Transverse colon (tissue), 4 donors: ENCODE results near the gene PTPN18. TPM values are rescaled to one million over a fixed set of nuclear protein-coding genes. Genes with fewer than 3 reads are reported as not detected.
"Not testable (repeated sequence)": the region's sequence is repeated elsewhere in the genome, so short reads cannot be mapped to it uniquely, and the experiment has no call there.

ENCODE experiments used
- DNase-seq: peaks from one replicate; pipeline ENCODE4 v3.0.0-alpha.2; 2019
- H3K27ac ChIP-seq, 4 donors: fragments of 200-600 bp; sonication (generic); 2 replicates each; pipeline ENCODE4 v1.5.1; 2016 to 2018; ENCODE audit warnings: inconsistent platforms in 4 of 4
- H3K27me3 ChIP-seq: fragments of 200-600 bp; sonication (generic); 2 replicates; pipeline ENCODE4 v1.5.1; 2017; ENCODE audit warnings: inconsistent platforms
- H3K36me3 ChIP-seq, 4 donors: fragments of 200-600 bp; sonication (generic); 2 replicates each; pipeline ENCODE4 v1.5.1; 2017 to 2019; ENCODE audit warnings: inconsistent platforms in 4 of 4
- H3K4me1 ChIP-seq, 4 donors: fragments of 200-600 bp; sonication (generic); 2 replicates each; pipeline ENCODE4 v1.5.1; 2017 to 2020; ENCODE audit warnings: inconsistent platforms in 4 of 4
- H3K4me3 ChIP-seq, 4 donors: fragments of 200-600 bp; sonication (generic); 1 replicate in 1 of 4; 2 replicates in 3 of 4; pipeline versions ENCODE4 v1.5.1 to v1.6.1; 2017 to 2019; ENCODE audit warnings: inconsistent platforms in 4 of 4
- H3K9me3 ChIP-seq, 2 donors: fragments of 200-600 bp; sonication (generic); 2 replicates each; pipeline ENCODE4 v1.5.1; 2017 to 2019; ENCODE audit warnings: inconsistent platforms in 2 of 2
- CTCF ChIP-seq, 5 experiments: fragments of 200-600 bp in 3 of 5; fragments of 450-650 bp in 2 of 5; sonication (generic) in 3 of 5; IDR thresholded peaks; 1 replicate in 2 of 5; 2 replicates in 3 of 5; pipeline ENCODE4 v1.5.1; 2016 to 2017; ENCODE audit warnings: antibody characterized with exemption in 5 of 5, inconsistent platforms in 3 of 5, mild to moderate bottlenecking in 2 of 5, moderate library complexity in 1 of 5
- EP300 ChIP-seq: sonication (generic); formaldehyde crosslinking; IDR thresholded peaks from one replicate; pipeline ENCODE4 v1.6.1; 2017; ENCODE audit warnings: antibody characterized with exemption, low read depth
- POLR2A ChIP-seq: fragments of 450-650 bp; IDR thresholded peaks from one replicate; pipeline ENCODE4 v1.6.1; 2016; ENCODE audit warnings: antibody characterized with exemption, mild to moderate bottlenecking, moderate library complexity
- POLR2AphosphoS5 ChIP-seq, 3 donors: sonication (generic); formaldehyde crosslinking; IDR thresholded peaks; one replicate each; pipeline ENCODE4 v1.6.1; 2016; ENCODE audit warnings: antibody characterized with exemption in 3 of 3
- WGBS, 2 donors: methylation state at CpG; one replicate each; pipeline ENCODE4 v1.1.5; 2018; ENCODE audit warnings: low coverage in 1 of 2; 5-methylcytosine and 5-hydroxymethylcytosine counted together
- in situ Hi-C, 4 donors: fragments of 200-750 bp; cut with MboI; loops; one replicate each; pipeline versions ENCODE4 v1.15.0 to v1.15.1; 2017; ENCODE audit warnings: low sequenced_read_pairs in 3 of 4, low pct_ligation_motif_present in 1 of 4, low pct_unique_long_range_greater_than_20kb in 1 of 4
- intact Hi-C: fragments of 100-400 bp; cut with DNase I; formaldehyde crosslinking; loops from one replicate; pipeline ENCODE4 v1.15.1; 2023; ENCODE audit warnings: low total_unique reads
- small RNA-seq, 4 donors: library from RNA; depleted of rRNA; stranded (forward); fragments of <200 nt; gene quantifications; one replicate each; pipeline ENCODE3, GENCODE V24; 2016
- total RNA-seq, 4 donors: library from RNA; depleted of rRNA; stranded (reverse); fragments of >200 nt; gene quantifications; one replicate each; pipeline ENCODE4 v1.1.0, GENCODE V29; 2016

Gene PTPN18
- total RNA-seq, 4 donors from 2014 or later: 136 to 168 (median 148) TPM

DNA sequence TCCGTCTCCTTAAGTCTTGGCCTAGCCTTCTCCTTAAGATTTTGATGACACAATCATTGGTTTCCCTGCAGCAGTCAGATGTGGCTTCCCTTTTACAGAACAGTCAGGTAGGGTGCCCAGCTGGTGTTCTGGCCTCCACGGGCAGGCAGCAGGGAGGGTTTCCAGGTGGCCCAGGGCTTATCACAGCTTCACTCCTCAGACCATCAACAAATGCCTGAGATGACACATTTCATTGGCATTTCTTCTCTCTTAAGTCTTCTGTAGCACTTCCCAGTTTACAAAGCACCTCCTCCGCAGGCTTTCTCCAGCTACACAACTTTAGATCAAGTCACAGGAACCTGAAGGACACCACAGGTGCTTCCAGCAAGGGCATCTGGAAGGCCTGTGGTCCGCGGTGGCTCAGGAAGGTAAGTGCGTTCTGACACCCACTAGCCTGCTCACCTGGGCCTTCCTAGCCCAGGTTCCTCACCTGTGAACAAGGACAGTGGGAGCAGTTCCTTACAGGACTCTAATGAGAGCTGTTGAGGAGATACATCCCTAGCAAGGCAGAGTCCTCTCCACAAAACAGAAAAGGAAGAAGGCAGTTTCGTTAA, 37.6 kb downstream of the PTPN18 start:
- 93 to 100% methylated on average over 1 to 7 of the region's 7 CpGs for WGBS, 2 donors
- in situ Hi-C loops: no loop called here
- TF ChIP-seq POLR2A (no peak), CTCF (IDR thresholded peaks at IDR 0.05) (no peak), POLR2AphosphoS5 (IDR thresholded peaks at IDR 0.05) (no peak), EP300 (no peak)

DNA sequence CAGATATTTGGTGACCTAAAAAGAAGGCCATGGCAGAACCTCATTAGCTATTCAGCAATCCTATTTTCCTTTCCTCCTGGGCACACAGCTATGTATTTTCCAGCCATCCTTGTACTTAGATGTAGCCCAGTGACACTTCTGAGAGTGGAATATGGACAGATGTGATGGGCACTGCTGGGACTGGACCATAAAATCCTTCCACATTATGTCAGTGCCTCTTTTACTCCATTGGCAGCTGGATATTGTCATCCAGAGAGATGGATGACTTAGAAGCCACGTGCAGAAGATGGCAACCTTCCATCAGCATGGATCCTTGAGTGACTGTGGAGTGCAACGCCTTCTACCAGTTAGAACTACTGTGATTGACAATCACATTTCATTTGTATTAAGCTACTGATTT, 50.4 kb downstream of the PTPN18 start:
- H3K27ac ChIP-seq, H3K27me3 ChIP-seq, intact Hi-C loops, H3K9me3 ChIP-seq, DNase-seq, H3K4me1 ChIP-seq, H3K36me3 ChIP-seq, in situ Hi-C loops, H3K4me3 ChIP-seq: not testable (repeated sequence)
- WGBS, 2 donors: no CpG with 5 or more reads among the region's 2 CpGs

More for the DNA sequence above, 37.6 kb downstream of the PTPN18 start:
- Histone ChIP-seq H3K27me3 (peaks cover 5% of the 10 kb centered on the region), H3K36me3 (no peaks in the 10 kb centered on the region), H3K27ac (no peak overlapping the region), H3K4me1 (peaks cover 9 to 19% (median 13%) of the 10 kb centered on the region in 4 donors), H3K9me3 (no peaks in the 10 kb centered on the region), H3K4me3 (no peak overlapping the region)
- intact Hi-C loops: no loop called here
- DNase-seq: no peak

DNA sequence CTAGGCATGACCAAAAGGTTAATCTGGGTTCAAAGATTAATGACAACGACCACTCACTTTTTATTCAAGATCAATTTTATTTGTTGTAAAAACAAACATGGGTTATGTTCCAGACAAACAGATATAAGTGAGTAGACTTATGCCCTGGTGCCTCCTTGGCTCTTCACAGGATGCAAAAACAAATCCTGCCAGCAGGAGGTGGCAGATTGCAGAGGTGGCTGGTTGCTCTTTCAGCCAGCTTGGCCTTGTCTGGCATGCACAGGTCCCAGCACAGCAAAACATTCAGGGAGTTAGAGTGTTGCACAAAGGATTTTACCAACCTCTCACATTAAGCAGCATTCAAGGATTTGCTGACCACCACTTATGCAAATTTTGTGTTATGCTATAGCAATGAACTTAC, 60.8 kb downstream of the PTPN18 start:
- 80% methylated on average over 1 of the region's 1 CpG; no CpG with 5 or more reads in 1 of the 2 donors for WGBS, 2 donors
- peak; percentile 45 for DNase-seq

GRCh38 chr2:130418845-130419244, 63.0 kb downstream of the PTPN18 start:
- H3K4me3 ChIP-seq, H3K27ac ChIP-seq, H3K4me1 ChIP-seq, in situ Hi-C loops, H3K9me3 ChIP-seq, H3K27me3 ChIP-seq, DNase-seq, H3K36me3 ChIP-seq, intact Hi-C loops: not testable (repeated sequence)
- WGBS, 2 donors: 100% methylated on average over 1 of the region's 1 CpG; no CpG with 5 or more reads in 1 of the 2 donors

More for the DNA sequence above, 60.8 kb downstream of the PTPN18 start:
- intact Hi-C loops, H3K27ac ChIP-seq, H3K4me1 ChIP-seq, H3K27me3 ChIP-seq, H3K9me3 ChIP-seq, in situ Hi-C loops, H3K4me3 ChIP-seq, H3K36me3 ChIP-seq: not testable (repeated sequence)

Small RNAs within 50 kb of the gene (small RNA-seq; reads per million reads assigned to genes)
- gene AC132479.1: 0 reads per million in 4 donors

Other genes starting within 250 kb of the PTPN18 start
- gene POTEF, start 226.8 kb upstream of the PTPN18 start, total RNA-seq: not detected
- 1 to 10 TPM in 2 of 4 donors, under 1 TPM in 1, not detected in 1; 0.55 to 1.8 (median 1.4) TPM for gene CCDC74B, start 210.9 kb upstream of the PTPN18 start, total RNA-seq
- gene SMPD4, start 174.5 kb upstream of the PTPN18 start, total RNA-seq: 100 to 1,000 TPM in 1 of 4 donors, 10 to 100 TPM in 3; 29.1 to 110 (median 52.8) TPM
- gene MZT2B, start 173.8 kb upstream of the PTPN18 start, total RNA-seq: 100 to 1,000 TPM in 2 of 4 donors, 10 to 100 TPM in 2; 50.5 to 144 (median 102) TPM
- gene TUBA3E, start 157.6 kb upstream of the PTPN18 start, total RNA-seq: under 1 TPM in 1 of 4 donors, not detected in 3; 0.27 TPM
- 100 to 1,000 TPM in 1 of 4 donors, 10 to 100 TPM in 3; 52.1 to 367 (median 83.7) TPM for gene IMP4, start 13.2 kb upstream of the PTPN18 start, total RNA-seq
- gene POTEI, start 153.3 kb downstream of the PTPN18 start, total RNA-seq: under 1 TPM in 1 of 4 donors, not detected in 3; under 0.01 TPM
- not detected for gene CFC1B, start 165.2 kb downstream of the PTPN18 start, total RNA-seq
- gene CFC1, start 243.5 kb downstream of the PTPN18 start, total RNA-seq: 1 to 10 TPM in 1 of 4 donors, not detected in 3; 1.1 TPM